GM18951 (cell line): ENCODE results near the gene ANAPC7.
"Not testable (repeated sequence)": the region's sequence is repeated elsewhere in the genome, so short reads cannot be mapped to it uniquely, and the experiment has no call there.

Experiments used
- POLR2A ChIP-seq: IDR thresholded peaks from 4 replicates; pipeline ENCODE4 v1.6.1; 2011; ENCODE audit warnings: mild to moderate bottlenecking; ENCODE audit not compliant: insufficient read length, insufficient read depth; ENCODE audit errors: extremely low read depth
- in situ Hi-C: fragments of 300-500 bp; cut with MboI; formaldehyde crosslinking; loops from one replicate; pipeline ENCODE4 v1.12.0; 2022; ENCODE audit warnings: low sequenced_read_pairs, mixed read lengths, inconsistent platforms; ENCODE audit not compliant: unreplicated experiment

Gene ANAPC7

GRCh38 chr12:110403976-110404682, 621 bp upstream of the ANAPC7 start:
- in situ Hi-C loops: no loop called here
- TF ChIP-seq POLR2A: no peak

GRCh38 chr12:110382683-110383082, 20.8 kb downstream of the ANAPC7 start:
- in situ Hi-C loops: no loop called here
- no peak for TF ChIP-seq POLR2A

GRCh38 chr12:110379631-110380030, 23.9 kb downstream of the ANAPC7 start:
- in situ Hi-C loops: no loop called here
- no peak for TF ChIP-seq POLR2A

- TF ChIP-seq POLR2A: no peak
- in situ Hi-C loops: no loop called here
Observed at GRCh38 chr12:110379197-110379596, 24.3 kb downstream of the ANAPC7 start.

GRCh38 chr12:110378131-110378790, 25.2 kb downstream of the ANAPC7 start:
- in situ Hi-C loops: not testable (repeated sequence)

GRCh38 chr12:110373962-110374611, 29.4 kb downstream of the ANAPC7 start:
- in situ Hi-C loops: no loop called here
- no peak for TF ChIP-seq POLR2A

GRCh38 chr12:110373425-110373824, 30.1 kb downstream of the ANAPC7 start:
- TF ChIP-seq POLR2A: no peak

GRCh38 chr12:110373025-110373424, 30.5 kb downstream of the ANAPC7 start:
- TF ChIP-seq POLR2A: no peak
- in situ Hi-C loops: no loop called here

More at GRCh38 chr12:110373425-110373824, 30.1 kb downstream of the ANAPC7 start:
- in situ Hi-C loops: no loop called here

- in situ Hi-C loops: no loop called here
Observed at GRCh38 chr12:110372056-110372425, 31.5 kb downstream of the ANAPC7 start.

GRCh38 chr12:110371408-110372055, 32.0 kb downstream of the ANAPC7 start:
- TF ChIP-seq POLR2A: peak; percentile 29
- in situ Hi-C loops: no loop called here

More at GRCh38 chr12:110372056-110372425, 31.5 kb downstream of the ANAPC7 start:
- no peak for TF ChIP-seq POLR2A

GRCh38 chr12:110370732-110371231, 32.7 kb downstream of the ANAPC7 start:
- TF ChIP-seq POLR2A: no peak
- in situ Hi-C loops: no loop called here

- no peak for TF ChIP-seq POLR2A
- in situ Hi-C loops: no loop called here
Observed at GRCh38 chr12:110369992-110370391, 33.5 kb downstream of the ANAPC7 start.

GRCh38 chr12:110367181-110367864, 36.2 kb downstream of the ANAPC7 start:
- in situ Hi-C loops: no loop called here
- no peak for TF ChIP-seq POLR2A
